ENCODE measurements around the gene ZNF605. TPM values are rescaled to one million over a fixed set of nuclear protein-coding genes. Genes with fewer than 3 reads are reported as not detected.
"Not testable (repeated sequence)": the region's sequence is repeated elsewhere in the genome, so short reads cannot be mapped to it uniquely, and the experiment has no call there.

ZNF605 gene
- total RNA-seq, 2 donors from 2014 or later = 4.5 to 6.4 TPM

DNA sequence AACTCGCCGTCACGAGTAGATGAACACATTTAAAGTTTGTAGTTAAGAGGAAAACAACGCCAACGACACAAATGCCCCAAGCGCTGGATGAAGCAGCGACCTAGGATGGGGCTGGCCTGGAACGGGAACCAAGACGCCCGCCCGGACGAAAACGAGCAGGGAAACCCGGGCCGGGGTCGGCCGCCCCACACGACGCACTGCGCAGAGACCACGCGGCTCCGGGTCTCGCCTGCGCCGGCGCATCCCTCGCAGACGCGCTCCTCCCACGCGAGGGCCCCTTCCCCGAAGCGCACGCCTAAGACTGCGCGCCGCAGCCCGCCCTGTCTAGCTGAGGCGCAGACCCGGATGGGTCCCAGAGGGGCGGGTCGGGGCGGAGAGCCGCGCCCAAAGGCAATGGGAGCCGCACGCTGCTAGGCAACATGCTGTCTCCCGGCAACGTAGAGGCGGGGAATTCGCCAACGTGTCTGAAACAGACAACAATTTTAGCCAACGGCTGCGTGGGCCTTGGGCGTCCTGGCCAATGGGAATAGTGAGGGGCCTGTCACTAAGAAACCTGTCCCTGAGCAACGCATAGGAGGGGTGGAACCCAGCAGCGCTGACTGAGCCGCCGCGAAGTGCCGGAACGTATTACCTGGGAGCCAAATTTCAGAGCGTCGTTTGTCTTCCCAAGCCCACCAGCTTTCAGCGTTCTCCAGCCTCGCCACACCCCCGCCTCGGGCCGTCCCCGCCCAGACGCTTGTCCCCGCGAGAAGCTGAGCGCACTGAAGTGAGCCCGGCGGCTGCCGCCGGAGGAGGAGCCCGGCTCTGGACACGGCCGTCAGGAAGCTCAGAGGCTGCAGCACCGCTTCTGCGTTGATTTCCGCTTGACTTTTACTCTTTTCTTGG lies 47.7 kb downstream of the ZNF605 start:
- Mint-ChIP-seq H3K27ac (peak overlapping the region; percentile 87), H3K27me3 (no peaks in the 10 kb centered on the region), H3K4me1 (peaks cover 11% of the 10 kb centered on the region), H3K4me3 (peak overlapping the region; percentile 93), H3K36me3 (ENCODE audit: low read depth) (no peaks in the 10 kb centered on the region)
- no peaks in the 10 kb centered on the region for H3K9me3 ChIP-seq (ENCODE audit: control insufficient read depth, low read length, poor library complexity, severe bottlenecking)
- DNase-seq (peak; percentile 87 to 94 (median 91)), ATAC-seq (peak; percentile 93)

DNA sequence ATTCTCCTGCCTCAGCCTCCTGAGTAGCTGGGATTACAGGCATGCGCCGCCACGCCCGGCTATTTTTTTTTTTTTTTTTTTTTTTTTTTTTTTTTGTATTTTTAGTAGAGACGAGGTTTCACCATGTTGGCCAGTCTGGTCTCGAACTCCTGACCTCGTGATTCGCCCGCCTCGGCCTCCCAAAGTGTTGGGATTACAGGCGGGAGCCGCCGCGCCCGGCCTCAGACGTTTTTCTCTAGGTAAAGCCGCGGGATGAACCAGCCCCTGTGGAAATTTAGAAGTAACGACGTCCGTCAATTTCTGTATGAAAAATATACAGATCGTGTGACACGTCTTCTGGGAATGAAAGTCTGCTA lies 48.3 kb downstream of the ZNF605 start:
- DNase-seq; ATAC-seq; H3K9me3 ChIP-seq (ENCODE audit: control insufficient read depth, low read length, poor library complexity, severe bottlenecking); H3K27me3 Mint-ChIP-seq; H3K36me3 Mint-ChIP-seq (ENCODE audit: low read depth): not testable (repeated sequence)
- peak overlapping the region; percentile 93 for H3K4me3 Mint-ChIP-seq
- peaks cover 11% of the 10 kb centered on the region for H3K4me1 Mint-ChIP-seq
- peak overlapping the region; percentile 87 for H3K27ac Mint-ChIP-seq

DNA sequence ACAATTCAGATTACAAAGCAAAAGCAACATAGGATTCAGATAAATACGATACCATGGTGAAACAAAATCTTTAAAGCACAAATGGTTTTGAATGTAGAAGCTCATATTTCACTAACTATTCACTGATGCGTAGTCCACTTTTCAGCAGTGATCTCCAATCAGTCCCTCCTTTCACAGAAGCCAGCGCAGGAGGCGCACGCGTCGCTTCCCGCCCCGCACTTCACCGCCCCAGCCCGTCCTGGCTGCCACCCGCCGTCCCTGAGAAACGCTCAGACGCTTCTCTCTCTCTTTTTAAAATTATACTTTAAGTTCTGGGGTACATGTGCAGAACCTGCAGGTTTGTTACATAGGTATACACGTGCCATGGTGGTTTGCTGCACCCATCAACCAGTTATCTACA lies 48.9 kb downstream of the ZNF605 start:
- ATAC-seq = no peak
- peak overlapping the region; percentile 41 for H3K4me3 Mint-ChIP-seq

DNA sequence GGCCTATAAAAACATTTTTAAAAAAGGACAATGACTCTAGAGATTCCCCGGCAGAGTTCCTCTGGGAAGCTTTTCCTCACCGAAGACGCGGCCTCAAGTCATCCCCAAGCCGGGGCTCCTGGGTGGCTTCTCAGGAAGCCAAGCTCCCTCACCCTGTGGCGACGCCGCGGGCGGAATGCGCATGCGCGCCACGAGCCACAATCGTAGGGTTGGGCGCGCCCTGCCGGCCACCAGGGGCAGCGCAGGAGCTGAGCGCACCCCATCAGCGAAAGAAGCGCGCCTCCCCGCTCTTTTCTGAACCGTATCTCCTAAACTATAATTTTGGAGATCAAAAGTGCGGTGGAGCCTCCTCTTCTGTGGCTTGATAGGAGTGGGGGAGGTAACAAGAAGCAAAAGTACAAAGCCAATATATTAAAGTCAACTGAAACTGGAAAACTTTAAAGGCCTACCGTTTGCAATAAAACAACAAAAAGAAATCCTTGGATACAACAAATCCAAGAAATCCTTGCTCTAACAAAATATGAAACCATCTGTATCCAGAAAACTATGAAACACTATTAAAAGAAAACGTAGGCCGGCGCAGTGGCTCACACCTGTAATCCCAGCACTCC lies 51.3 kb downstream of the ZNF605 start:
- H3K36me3 Mint-ChIP-seq (ENCODE audit: low read depth) = no peaks in the 10 kb centered on the region
- H3K27me3 Mint-ChIP-seq = no peaks in the 10 kb centered on the region
- peak; percentile 81 to 91 (median 81) for DNase-seq
- peak; percentile 24 for ATAC-seq
- peak overlapping the region; percentile 81 for H3K27ac Mint-ChIP-seq
- H3K4me3 Mint-ChIP-seq = peak overlapping the region; percentile 63
- H3K9me3 ChIP-seq (ENCODE audit: control insufficient read depth, low read length, poor library complexity, severe bottlenecking) = no peaks in the 10 kb centered on the region
- peaks cover 11% of the 10 kb centered on the region for H3K4me1 Mint-ChIP-seq

More for the DNA sequence above, 48.9 kb downstream of the ZNF605 start:
- H3K36me3 Mint-ChIP-seq (ENCODE audit: low read depth) = no peaks in the 10 kb centered on the region
- no peaks in the 10 kb centered on the region for H3K9me3 ChIP-seq (ENCODE audit: control insufficient read depth, low read length, poor library complexity, severe bottlenecking)
- peaks cover 11% of the 10 kb centered on the region for H3K4me1 Mint-ChIP-seq
- H3K27me3 Mint-ChIP-seq = no peaks in the 10 kb centered on the region
- H3K27ac Mint-ChIP-seq = no peak overlapping the region
- DNase-seq = no peak

DNA sequence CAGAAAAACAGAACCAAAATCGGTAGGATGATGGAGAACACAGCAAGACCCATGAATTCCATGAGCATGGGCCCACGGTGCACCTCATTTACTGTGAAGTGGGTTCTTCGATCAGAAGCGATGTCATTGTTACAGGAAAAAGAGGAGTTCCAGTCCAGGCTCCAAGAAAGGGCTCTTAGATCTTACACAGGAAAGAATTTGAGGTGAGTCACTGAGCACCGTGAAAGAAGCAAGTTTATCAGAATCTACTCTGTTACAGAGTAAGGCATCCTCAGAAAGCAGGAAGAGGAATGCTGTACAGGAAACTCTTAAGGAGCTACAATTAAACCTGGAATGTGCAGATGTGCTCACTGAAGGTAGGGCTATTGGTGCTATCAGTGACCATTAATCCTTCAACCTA lies 57.1 kb downstream of the ZNF605 start:
- H3K9me3 ChIP-seq (ENCODE audit: control insufficient read depth, low read length, poor library complexity, severe bottlenecking) = no peaks in the 10 kb centered on the region
- no peaks in the 10 kb centered on the region for H3K36me3 Mint-ChIP-seq (ENCODE audit: low read depth)
- H3K27me3 Mint-ChIP-seq = no peaks in the 10 kb centered on the region
- no peak overlapping the region for H3K27ac Mint-ChIP-seq
- no peak for DNase-seq
- ATAC-seq = no peak
- H3K4me3 Mint-ChIP-seq = no peak overlapping the region
- H3K4me1 Mint-ChIP-seq = no peaks in the 10 kb centered on the region

DNA sequence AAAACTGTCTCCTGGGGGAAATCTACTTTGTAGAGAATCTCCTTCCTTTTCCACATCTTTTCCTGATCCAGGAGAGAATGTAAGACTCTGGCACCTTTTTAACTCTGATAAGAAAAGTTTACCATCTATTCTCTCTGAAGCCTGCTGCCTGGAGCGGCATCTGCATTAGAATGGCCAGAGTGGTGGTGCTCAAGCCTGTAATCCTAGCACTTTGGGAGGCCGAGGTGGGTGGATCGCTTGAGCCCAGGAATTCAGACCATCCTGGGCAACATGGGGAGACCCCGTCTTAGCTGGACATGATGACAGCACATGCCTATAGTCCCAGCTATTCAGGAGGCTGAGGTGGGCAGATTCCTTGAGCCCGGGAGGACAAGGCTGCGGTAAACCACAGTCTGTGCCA lies 67.3 kb downstream of the ZNF605 start:
- Mint-ChIP-seq H3K4me3 (peak overlapping the region; percentile 22), H3K36me3 (ENCODE audit: low read depth) (peaks cover 9% of the 10 kb centered on the region), H3K27ac (peak overlapping the region; percentile 99), H3K27me3 (no peaks in the 10 kb centered on the region), H3K4me1 (peaks cover 7% of the 10 kb centered on the region)
- no peaks in the 10 kb centered on the region for H3K9me3 ChIP-seq (ENCODE audit: control insufficient read depth, low read length, poor library complexity, severe bottlenecking)
- ATAC-seq (no peak), DNase-seq (no peak)

DNA sequence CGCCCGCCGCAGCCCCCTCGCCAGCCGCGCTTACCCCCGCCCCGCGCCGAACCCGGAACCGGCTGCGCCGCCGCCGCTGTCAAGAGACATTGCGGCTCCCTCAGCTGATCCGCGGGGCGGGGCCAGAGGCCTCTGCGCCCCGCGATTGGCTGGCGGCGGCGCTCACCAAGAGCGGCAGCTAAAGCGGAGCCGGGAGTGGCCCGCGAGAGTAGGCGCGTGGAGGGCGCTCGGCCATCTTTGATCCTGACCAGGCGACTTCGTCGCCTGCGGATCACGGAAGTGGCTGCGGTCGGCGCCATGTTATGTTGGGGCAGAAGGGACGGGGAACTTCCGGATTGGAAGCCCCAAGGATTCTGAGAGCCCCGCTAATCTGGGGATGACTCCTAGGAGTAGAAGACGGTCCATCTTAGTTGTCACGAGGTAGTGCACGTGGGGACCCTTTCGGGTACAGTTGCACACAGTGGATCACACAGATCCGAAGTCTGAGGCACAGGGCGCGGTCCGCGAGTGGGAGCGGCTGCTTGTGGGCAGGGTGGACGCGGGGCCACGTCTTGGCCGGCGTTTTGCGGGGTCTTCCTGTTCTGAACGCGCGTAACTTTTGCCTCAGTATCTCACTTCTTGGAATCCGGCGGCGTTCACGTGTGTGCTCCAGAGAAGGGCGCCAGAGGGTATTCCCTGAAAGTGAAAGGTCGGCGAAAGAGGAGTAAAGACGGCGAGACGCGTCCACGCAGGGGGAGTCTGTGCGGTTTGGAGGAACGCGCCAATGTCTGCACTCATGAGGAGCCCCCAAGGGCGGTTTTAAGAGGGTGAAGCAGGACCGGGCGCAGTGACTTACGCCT lies 68.4 kb downstream of the ZNF605 start, which contains the start of gene CHFR:
Gene CHFR (minus strand): TSS at position 93 of the 839 bp plus-strand sequence. CDS start 277 bp downstream, outside the sequence.
- H3K27me3 Mint-ChIP-seq = no peaks in the 10 kb centered on the region
- peak; percentile 88 to 93 (median 93) for DNase-seq
- ATAC-seq = peak; percentile 99
- H3K36me3 Mint-ChIP-seq (ENCODE audit: low read depth) = peaks cover 9% of the 10 kb centered on the region
- peak within 1 kb of the TSS; percentile 96 for H3K4me3 Mint-ChIP-seq
- H3K4me1 Mint-ChIP-seq = peaks cover 11% of the 10 kb centered on the region
- H3K9me3 ChIP-seq (ENCODE audit: control insufficient read depth, low read length, poor library complexity, severe bottlenecking) = no peaks in the 10 kb centered on the region
- H3K27ac Mint-ChIP-seq = peak within 1 kb of the TSS; percentile 99

DNA sequence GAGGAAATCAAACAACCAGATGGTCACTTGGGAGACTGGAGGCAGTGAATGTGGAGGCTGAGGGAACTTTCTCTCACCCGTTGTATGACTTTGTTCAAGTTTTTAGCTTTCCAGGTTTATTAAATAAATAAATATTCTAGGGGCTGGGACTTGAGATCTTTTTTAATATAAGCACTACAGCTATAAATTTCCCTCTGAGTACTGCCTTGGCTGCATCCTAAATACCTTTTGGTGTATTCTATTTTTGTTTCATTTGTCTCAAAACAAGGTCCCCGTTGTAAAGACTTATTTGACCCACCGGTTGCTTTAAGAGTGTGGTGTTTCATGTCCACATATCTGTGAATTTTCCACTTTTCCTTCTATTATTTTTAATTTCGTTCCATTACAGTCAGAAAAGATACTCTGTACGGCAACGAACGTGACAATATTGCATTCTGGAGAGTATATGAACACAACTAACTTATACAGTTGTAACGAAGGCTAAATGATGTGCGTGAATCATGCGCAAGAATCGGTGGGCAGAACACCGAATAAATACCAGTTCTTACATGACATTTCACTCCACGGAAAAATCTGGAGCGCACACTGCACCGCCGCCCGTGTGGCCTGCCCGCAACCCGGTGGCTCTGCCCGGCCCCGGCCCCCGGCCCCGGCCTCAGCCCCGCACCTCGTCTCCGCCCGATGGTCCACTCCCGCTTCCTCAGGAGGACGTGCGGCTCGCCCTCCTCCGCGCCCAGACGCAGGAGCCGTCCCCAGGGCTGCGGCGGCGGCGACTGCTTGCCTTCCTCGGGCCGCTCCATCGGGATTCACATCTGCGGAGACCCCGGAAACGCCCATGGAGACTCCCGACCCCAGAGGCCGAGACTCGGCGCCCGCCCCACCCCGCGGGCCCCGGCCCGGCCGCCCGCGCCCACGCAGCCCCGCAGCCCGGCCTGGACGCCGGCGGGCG lies 69.3 kb downstream of the ZNF605 start:
- peaks cover 9% of the 10 kb centered on the region for H3K36me3 Mint-ChIP-seq (ENCODE audit: low read depth)
- H3K4me1 Mint-ChIP-seq = peaks cover 18% of the 10 kb centered on the region
- peak overlapping the region; percentile 99 for H3K27ac Mint-ChIP-seq
- H3K4me3 Mint-ChIP-seq = peak overlapping the region; percentile 96
- H3K9me3 ChIP-seq (ENCODE audit: control insufficient read depth, low read length, poor library complexity, severe bottlenecking) = no peaks in the 10 kb centered on the region
- ATAC-seq (no peak), DNase-seq (no peak)
- no peaks in the 10 kb centered on the region for H3K27me3 Mint-ChIP-seq

DNA sequence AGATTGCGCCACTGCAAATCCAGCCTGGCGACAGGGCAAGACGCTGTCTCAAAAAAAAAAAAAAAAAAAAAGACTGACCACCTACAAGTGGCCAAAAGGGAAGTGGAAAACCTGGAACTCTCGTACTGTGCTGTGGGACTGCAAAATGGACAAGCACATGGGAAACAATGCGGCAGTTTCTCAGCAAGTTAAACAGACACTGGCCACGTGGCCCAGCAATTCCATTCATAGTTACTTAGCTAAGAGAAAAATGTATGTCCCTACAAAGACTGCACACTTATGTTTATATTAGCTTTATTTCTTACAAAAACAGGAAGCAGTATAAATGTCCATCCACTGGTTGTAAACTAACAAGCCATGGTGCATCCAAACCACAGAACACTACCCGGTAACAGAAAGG lies 74.3 kb downstream of the ZNF605 start:
- no peak overlapping the region for H3K27ac Mint-ChIP-seq
- ATAC-seq (no peak), DNase-seq (no peak)
- peaks cover 20% of the 10 kb centered on the region for H3K4me1 Mint-ChIP-seq
- no peaks in the 10 kb centered on the region for H3K27me3 Mint-ChIP-seq
- no peaks in the 10 kb centered on the region for H3K36me3 Mint-ChIP-seq (ENCODE audit: low read depth)
- H3K4me3 Mint-ChIP-seq = no peak overlapping the region
- H3K9me3 ChIP-seq (ENCODE audit: control insufficient read depth, low read length, poor library complexity, severe bottlenecking) = no peaks in the 10 kb centered on the region

DNA sequence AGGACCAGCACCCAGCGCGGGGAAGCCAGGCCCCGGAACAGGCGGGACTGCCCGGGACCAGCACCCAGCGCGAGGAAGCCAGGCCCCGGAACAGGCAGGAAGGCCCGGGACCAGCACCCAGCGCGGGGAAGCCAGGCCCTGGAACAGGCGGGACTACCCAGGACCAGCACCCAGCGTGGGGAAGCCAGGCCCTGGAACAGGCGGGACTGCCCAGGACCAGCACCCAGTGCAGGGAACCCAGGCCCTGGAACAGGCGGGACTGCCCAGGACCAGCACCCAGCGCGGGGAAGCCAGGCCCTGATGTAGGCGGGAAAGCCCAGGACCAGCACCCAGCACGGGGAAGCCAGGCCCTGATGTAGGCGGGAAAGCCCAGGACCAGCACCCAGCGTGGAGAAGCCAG lies 81.5 kb downstream of the ZNF605 start:
- DNase-seq; H3K27me3 Mint-ChIP-seq; H3K4me3 Mint-ChIP-seq; H3K9me3 ChIP-seq (ENCODE audit: control insufficient read depth, low read length, poor library complexity, severe bottlenecking); ATAC-seq; H3K36me3 Mint-ChIP-seq (ENCODE audit: low read depth); H3K27ac Mint-ChIP-seq; H3K4me1 Mint-ChIP-seq: not testable (repeated sequence)

DNA sequence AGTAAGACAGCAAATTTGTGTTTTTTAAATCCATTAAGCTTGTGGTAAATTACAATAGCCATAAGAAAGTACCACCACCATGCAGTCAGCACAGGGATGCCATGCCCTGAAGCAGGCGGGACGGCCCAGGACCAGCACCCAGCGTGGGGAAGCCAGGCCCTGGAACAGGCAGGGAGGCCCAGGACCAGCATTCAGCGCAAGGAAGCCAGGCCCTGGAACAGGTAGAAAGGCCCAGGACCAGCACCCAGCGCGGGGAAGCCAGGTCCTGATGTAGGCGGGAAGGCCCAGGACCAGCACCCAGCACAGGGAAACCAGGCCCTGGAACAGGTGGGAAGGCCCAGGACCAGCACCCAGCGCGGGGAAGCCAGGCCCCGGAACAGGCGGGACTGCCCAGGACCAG lies 81.9 kb downstream of the ZNF605 start:
- Mint-ChIP-seq H3K27me3 (no peaks in the 10 kb centered on the region), H3K36me3 (ENCODE audit: low read depth) (peaks cover 7% of the 10 kb centered on the region), H3K4me3 (peak overlapping the region; percentile 31), H3K4me1 (peaks cover 5% of the 10 kb centered on the region), H3K27ac (peak overlapping the region; percentile 65)
- no peak for ATAC-seq
- H3K9me3 ChIP-seq (ENCODE audit: control insufficient read depth, low read length, poor library complexity, severe bottlenecking) = no peaks in the 10 kb centered on the region
- no peak for DNase-seq

DNA sequence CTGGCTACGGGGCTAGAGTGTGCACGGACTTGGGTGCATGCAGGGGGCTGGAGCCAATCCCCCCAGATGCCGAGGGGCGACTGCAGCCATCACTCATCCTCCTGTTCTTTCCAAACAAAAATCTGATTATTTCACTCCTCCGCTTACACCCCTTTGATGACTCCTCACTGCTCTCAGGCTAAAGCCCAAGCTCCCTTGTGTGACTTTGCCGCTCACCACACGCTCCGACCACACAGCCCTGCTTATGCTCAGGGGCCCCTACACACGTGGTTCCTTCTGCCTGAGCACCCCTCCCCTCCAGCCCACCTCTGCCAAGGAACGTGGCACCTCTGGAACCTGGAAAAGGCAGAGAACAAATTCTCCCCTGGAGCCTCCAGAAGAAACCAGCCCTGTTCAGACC lies 82.4 kb downstream of the ZNF605 start:
- Mint-ChIP-seq H3K4me3 (peak overlapping the region; percentile 31), H3K27ac (peak overlapping the region; percentile 65), H3K36me3 (ENCODE audit: low read depth) (peaks cover 7% of the 10 kb centered on the region), H3K4me1 (peaks cover 5% of the 10 kb centered on the region), H3K27me3 (no peaks in the 10 kb centered on the region)
- ATAC-seq (no peak), DNase-seq (no peak)
- H3K9me3 ChIP-seq (ENCODE audit: control insufficient read depth, low read length, poor library complexity, severe bottlenecking) = no peaks in the 10 kb centered on the region

All from T-helper 17 cell (primary cell).